Heart right ventricle (tissue), 16 donors: ENCODE results near the gene SLIT1. TPM values are rescaled to one million over a fixed set of nuclear protein-coding genes. Genes with fewer than 3 reads are reported as not detected.

ENCODE experiments used
- ATAC-seq, 8 donors: fragments of 200-7000 bp; cut with Tn5 transposase; one replicate each; pipeline ENCODE4 v1.9.1; 2020; ENCODE audit warnings: mild to moderate bottlenecking in 8 of 8, moderate library complexity in 8 of 8, moderate number of reproducible peaks in 1 of 8
- DNase-seq, 2 donors: peaks; one replicate each; pipeline ENCODE4 v3.0.0-alpha.2; 2020
- H3K27ac ChIP-seq, 10 donors: fragments of 200-600 bp; sonication (generic) in 2 of 10; one replicate each; pipeline versions ENCODE4 v1.5.0 to v1.8.0; 2020 to 2022; ENCODE audit warnings: mild to moderate bottlenecking in 3 of 10
- H3K27me3 ChIP-seq, 7 donors: fragments of 200-600 bp; one replicate each; pipeline ENCODE4 v1.8.0; 2021 to 2022; ENCODE audit warnings: mild to moderate bottlenecking in 2 of 7
- H3K36me3 ChIP-seq, 9 donors: fragments of 200-600 bp; sonication (generic) in 1 of 9; one replicate each; pipeline versions ENCODE4 v1.5.0 to v1.8.0; 2020 to 2022; ENCODE audit warnings: mild to moderate bottlenecking in 2 of 9
- H3K4me1 ChIP-seq, 9 donors: fragments of 200-600 bp; sonication (generic) in 1 of 9; one replicate each; pipeline versions ENCODE4 v1.5.0 to v1.8.0; 2020 to 2022; ENCODE audit warnings: mild to moderate bottlenecking in 4 of 9
- H3K4me3 ChIP-seq, 10 donors: fragments of 200-600 bp; sonication (generic) in 2 of 10; one replicate each; pipeline versions ENCODE4 v1.5.0 to v1.8.0; 2020 to 2022; ENCODE audit warnings: mild to moderate bottlenecking in 7 of 10, moderate library complexity in 2 of 10
- H3K9me3 ChIP-seq, 11 donors: fragments of 200-600 bp in 10 of 11; sonication (generic) in 2 of 11; one replicate each; pipeline versions ENCODE4 v1.5.0 to v1.8.0; 2013 to 2022; ENCODE audit warnings: mild to moderate bottlenecking in 2 of 11, control low read depth in 1 of 11, moderate library complexity in 1 of 11
- CTCF ChIP-seq, 9 donors: fragments of 200-600 bp; sonication (generic) in 2 of 9; IDR thresholded peaks; one replicate each; pipeline versions ENCODE4 v1.5.0 to v1.8.0; 2021 to 2022; ENCODE audit warnings: antibody characterized with exemption in 9 of 9, mild to moderate bottlenecking in 5 of 9, moderate library complexity in 1 of 9
- WGBS, 2 donors: extraction: QIAGEN DNeasy Blood & Tissue Kit; methylation state at CpG; one replicate each; pipeline ENCODE4 v1.1.7; 2013; ENCODE audit warnings: inconsistent platforms in 1 of 2; 5-methylcytosine and 5-hydroxymethylcytosine counted together
- intact Hi-C, 10 donors: fragments of 100-400 bp; cut with DNase I; formaldehyde crosslinking; loops; one replicate each; pipeline versions ENCODE4 v1.11.1 to v1.14.2; 2022
- polyA plus RNA-seq, 2 donors: library from polyadenylated mRNA; stranded (reverse); fragments of 200-250 nt; gene quantifications; one replicate each; pipeline ENCODE4 v1.2.3, GENCODE V29; 2013
- total RNA-seq, 10 donors: library from RNA; stranded (reverse); fragmentation: NEBNext Ultra II Directional in 3 of 10; extraction: Animal tissue kit (Norgen Biotek cat#: 25700) in 3 of 10; gene quantifications; one replicate each; pipeline versions ENCODE4 v1.2.1 to v1.2.4, GENCODE V29; 2021 to 2023
- donor health status: Arrhythmogenic right ventricular cardiomyopathy.
- donor health status: ischemic (EF 13 %, LVEDD 7.1; RV severe dilation, severe dysfunction).
- donor health status: healthy with polysubstance abuse.
- donor health status: DM: no; HTN: yes; CAD: no.
- donor health status: DM: no; HTN: no; CAD: no.
- donor health status: ischemic (EF 25% LVEDD 6.9; RV normal size, moderate dysfunction).
- donor health status: ischemic (EF 25% LVEDD 5.7; RV mildly dilated, moderate dysfunction).
- donor health status: healthy.
- donor health status: DM: yes; HTN: yes; CAD: no.
- donor health status: Ischemic cardiomyopathy.
- donor health status: ischemic (EF 35%, LVEDD 5.7; RV mildly dilated, moderate dysfunction).
- donor health status: nonischemic (EF 11% LVEDD 7.7; RV severe dilation, severe dysfunction).
- donor health status: DM: yes; HTN: yes; CAD: no.
- donor health status: PGD.
- donor health status: ischemic (EF 29% LVEDD 5.4; RV normal size, mild dysfunction).
- donor health status: nonischemic (EF 23%, LVEDD 6.1; RV moderate dilation, normal function).

SLIT1 gene
- total and polyA plus RNA-seq, 12 donors = 0.04 to 0.31 (median 0.13) TPM; not detected in 1

GRCh38 chr10:96988426-96988825 is 197.3 kb downstream of the SLIT1 start:
- ATAC-seq (no peak), DNase-seq (no peak)
- no peaks in the 10 kb centered on the region for H3K9me3 ChIP-seq
- H3K4me3 ChIP-seq = no peak overlapping the region
- TF ChIP-seq CTCF (IDR thresholded peaks at IDR 0.05) = no peak
- no peaks in the 10 kb centered on the region for H3K27me3 ChIP-seq
- H3K4me1 ChIP-seq = peaks cover 0 to 4% (median 0%) of the 10 kb centered on the region in 9 donors
- H3K36me3 ChIP-seq = no peaks in the 10 kb centered on the region
- no peak overlapping the region for H3K27ac ChIP-seq
- WGBS, 2 donors = 60 to 70% methylated on average over 4 of the region's 4 CpGs
- intact Hi-C loops = no loop called here

GRCh38 chr10:96987842-96988175 is 197.9 kb downstream of the SLIT1 start:
- Histone ChIP-seq H3K36me3 (peaks cover 0 to 3% (median 0%) of the 10 kb centered on the region in 9 donors), H3K9me3 (no peaks in the 10 kb centered on the region), H3K27ac (no peak overlapping the region), H3K27me3 (no peaks in the 10 kb centered on the region), H3K4me3 (no peak overlapping the region), H3K4me1 (peaks cover 0 to 4% (median 0%) of the 10 kb centered on the region in 9 donors)
- intact Hi-C loops = no loop called here
- 91 to 96% methylated on average over 3 of the region's 3 CpGs for WGBS, 2 donors
- TF ChIP-seq CTCF (IDR thresholded peaks at IDR 0.05) = no peak
- DNase-seq (no peak), ATAC-seq (no peak)

GRCh38 chr10:96987141-96987841 is 198.5 kb downstream of the SLIT1 start:
- WGBS, 2 donors = 81 to 97% methylated on average over 2 of the region's 2 CpGs
- DNase-seq (no peak), ATAC-seq (no peak)
- no peak overlapping the region for H3K4me3 ChIP-seq
- H3K27ac ChIP-seq = no peak overlapping the region
- no peaks in the 10 kb centered on the region for H3K9me3 ChIP-seq
- H3K27me3 ChIP-seq = no peaks in the 10 kb centered on the region
- peaks cover 0 to 4% (median 0%) of the 10 kb centered on the region in 9 donors for H3K4me1 ChIP-seq
- TF ChIP-seq CTCF (IDR thresholded peaks at IDR 0.05) = no peak
- intact Hi-C loops = no loop called here
- H3K36me3 ChIP-seq = peaks cover 0 to 9% (median 0%) of the 10 kb centered on the region in 9 donors

GRCh38 chr10:96986200-96986856 is 199.4 kb downstream of the SLIT1 start:
- no peak for TF ChIP-seq CTCF (IDR thresholded peaks at IDR 0.05)
- no peaks in the 10 kb centered on the region for H3K27me3 ChIP-seq
- no peak overlapping the region for H3K27ac ChIP-seq
- H3K4me1 ChIP-seq = peaks cover 0 to 4% (median 0%) of the 10 kb centered on the region in 9 donors
- ATAC-seq (no peak), DNase-seq (no peak)
- intact Hi-C loops = no loop called here
- WGBS, 2 donors = 95 to 97% methylated on average over 6 of the region's 6 CpGs
- peaks cover 0 to 18% (median 9%) of the 10 kb centered on the region in 9 donors for H3K36me3 ChIP-seq
- no peaks in the 10 kb centered on the region for H3K9me3 ChIP-seq
- no peak overlapping the region for H3K4me3 ChIP-seq
